GM12878 (cell line): ENCODE results near the gene MCM9. TPM values are rescaled to one million over a fixed set of nuclear protein-coding genes. Genes with fewer than 3 reads are reported as not detected.

Experiments used
- CEBPZ ChIP-seq: fragments of 150-350 bp; IDR thresholded peaks from 2 replicates; pipeline ENCODE4 v1.6.1; 2016; ENCODE audit warnings: low read depth, low read length
- CTCF ChIP-seq, 3 experiments: IDR thresholded peaks in 2 of 3; conservative IDR thresholded peaks in 1 of 3; 2 replicates each; pipeline ENCODE4 v1.5.1; 2011; ENCODE audit warnings: low read depth in 3 of 3, low read length in 3 of 3, mild to moderate bottlenecking in 3 of 3, control low read depth in 2 of 3, moderate library complexity in 2 of 3, inconsistent platforms in 1 of 3, mixed read lengths in 1 of 3; ENCODE audit not compliant: control insufficient read depth in 2 of 3, insufficient read depth in 1 of 3; ENCODE audit errors: extremely low read depth in 1 of 3
- MLLT1 ChIP-seq: fragments of 450-650 bp; IDR thresholded peaks from 2 replicates; pipeline ENCODE4 v1.6.1; 2016; ENCODE audit warnings: mild to moderate bottlenecking
- ZBTB4 ChIP-seq: fragments of 450-650 bp; formaldehyde crosslinking; IDR thresholded peaks from 2 replicates; pipeline ENCODE4 v1.4.0; 2022; ENCODE audit warnings: mild to moderate bottlenecking, moderate library complexity
- polyA plus RNA-seq, 11 experiments: library from polyadenylated mRNA; depleted of rRNA in 4 of 11; unstranded in 6 of 11; stranded (reverse) in 5 of 11; fragments of >200 nt; fragmentation: Nextera tagmentation in 4 of 11; fragmentation: Illumina TruSeq in 1 of 11; extraction: Ambion mirVana in 4 of 11; extraction: Trizol in 1 of 11; gene quantifications; 1 replicate in 1 of 11; 2 replicates in 10 of 11; pipeline versions ENCODE4 v1.2.1 to v1.2.3, GENCODE V29; 2011 to 2016; ENCODE audit warnings: inconsistent platforms in 2 of 11, missing spikeins in 2 of 11, low read depth in 1 of 11
- total RNA-seq, 4 experiments: library from RNA; depleted of rRNA in 3 of 4; stranded (reverse); fragments of >200 nt in 3 of 4; fragmentation: Illumina TruSeq in 1 of 4; extraction: Trizol in 1 of 4; gene quantifications; 2 replicates each; pipeline versions ENCODE4 v1.2.1 to v1.2.3, GENCODE V29; 2013 to 2021
- TF ChIP-seq, protein P1 (sequence below): fragments of 450-650 bp; IDR thresholded peaks from 2 replicates; pipeline ENCODE4 v1.6.1; 2018; ENCODE audit warnings: borderline replicate concordance, mild to moderate bottlenecking; ENCODE audit not compliant: partially characterized antibody
- TF ChIP-seq, protein P2 (sequence below): fragments of 450-650 bp; IDR thresholded peaks from 2 replicates; pipeline ENCODE4 v1.6.1; 2014; ENCODE audit warnings: mild to moderate bottlenecking
- TF ChIP-seq, protein P3 (sequence below): IDR thresholded peaks from 2 replicates; pipeline ENCODE4 v1.6.1; 2012; ENCODE audit warnings: improper control_type of control experiment, low read depth, low read length; ENCODE audit not compliant: insufficient replicate concordance

MCM9 gene
- total and polyA plus RNA-seq, 10 of the 15 experiments (the other 5 are each of a cell fraction or from before 2014, with no cell fraction given) = 3.4 to 18.5 (median 9.7) TPM

GRCh38 chr6:118893807-118894424 lies 41.0 kb downstream of the MCM9 start, which contains the start of gene ASF1A (continued):
- no peak for TF ChIP-seq CEBPZ
- TF ChIP-seq MLLT1 = no peak
- TF ChIP-seq CTCF (IDR thresholded peaks at IDR 0.05 in 2 of 3, conservative IDR thresholded peaks at IDR 0.05 in 1 of 3; ENCODE audit: control insufficient read depth in 2 of 3, extremely low read depth in 1 of 3, insufficient read depth in 1 of 3, low read depth in 3 of 3, low read length in 3 of 3) = peak; percentile 52 to 83 (median 57)
- TF ChIP-seq, protein P1, sequence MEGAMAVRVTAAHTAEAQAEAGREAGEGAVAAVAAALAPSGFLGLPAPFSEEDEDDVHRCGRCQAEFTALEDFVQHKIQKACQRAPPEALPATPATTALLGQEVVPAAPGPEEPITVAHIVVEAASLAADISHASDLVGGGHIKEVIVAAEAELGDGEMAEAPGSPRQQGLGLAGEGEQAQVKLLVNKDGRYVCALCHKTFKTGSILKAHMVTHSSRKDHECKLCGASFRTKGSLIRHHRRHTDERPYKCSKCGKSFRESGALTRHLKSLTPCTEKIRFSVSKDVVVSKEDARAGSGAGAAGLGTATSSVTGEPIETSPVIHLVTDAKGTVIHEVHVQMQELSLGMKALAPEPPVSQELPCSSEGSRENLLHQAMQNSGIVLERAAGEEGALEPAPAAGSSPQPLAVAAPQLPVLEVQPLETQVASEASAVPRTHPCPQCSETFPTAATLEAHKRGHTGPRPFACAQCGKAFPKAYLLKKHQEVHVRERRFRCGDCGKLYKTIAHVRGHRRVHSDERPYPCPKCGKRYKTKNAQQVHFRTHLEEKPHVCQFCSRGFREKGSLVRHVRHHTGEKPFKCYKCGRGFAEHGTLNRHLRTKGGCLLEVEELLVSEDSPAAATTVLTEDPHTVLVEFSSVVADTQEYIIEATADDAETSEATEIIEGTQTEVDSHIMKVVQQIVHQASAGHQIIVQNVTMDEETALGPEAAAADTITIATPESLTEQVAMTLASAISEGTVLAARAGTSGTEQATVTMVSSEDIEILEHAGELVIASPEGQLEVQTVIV = no peak
- TF ChIP-seq ZBTB4 (CRISPR knock-in tag) = no peak
- TF ChIP-seq, protein P2, sequence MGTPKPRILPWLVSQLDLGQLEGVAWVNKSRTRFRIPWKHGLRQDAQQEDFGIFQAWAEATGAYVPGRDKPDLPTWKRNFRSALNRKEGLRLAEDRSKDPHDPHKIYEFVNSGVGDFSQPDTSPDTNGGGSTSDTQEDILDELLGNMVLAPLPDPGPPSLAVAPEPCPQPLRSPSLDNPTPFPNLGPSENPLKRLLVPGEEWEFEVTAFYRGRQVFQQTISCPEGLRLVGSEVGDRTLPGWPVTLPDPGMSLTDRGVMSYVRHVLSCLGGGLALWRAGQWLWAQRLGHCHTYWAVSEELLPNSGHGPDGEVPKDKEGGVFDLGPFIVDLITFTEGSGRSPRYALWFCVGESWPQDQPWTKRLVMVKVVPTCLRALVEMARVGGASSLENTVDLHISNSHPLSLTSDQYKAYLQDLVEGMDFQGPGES = no peak
- TF ChIP-seq, protein P3, sequence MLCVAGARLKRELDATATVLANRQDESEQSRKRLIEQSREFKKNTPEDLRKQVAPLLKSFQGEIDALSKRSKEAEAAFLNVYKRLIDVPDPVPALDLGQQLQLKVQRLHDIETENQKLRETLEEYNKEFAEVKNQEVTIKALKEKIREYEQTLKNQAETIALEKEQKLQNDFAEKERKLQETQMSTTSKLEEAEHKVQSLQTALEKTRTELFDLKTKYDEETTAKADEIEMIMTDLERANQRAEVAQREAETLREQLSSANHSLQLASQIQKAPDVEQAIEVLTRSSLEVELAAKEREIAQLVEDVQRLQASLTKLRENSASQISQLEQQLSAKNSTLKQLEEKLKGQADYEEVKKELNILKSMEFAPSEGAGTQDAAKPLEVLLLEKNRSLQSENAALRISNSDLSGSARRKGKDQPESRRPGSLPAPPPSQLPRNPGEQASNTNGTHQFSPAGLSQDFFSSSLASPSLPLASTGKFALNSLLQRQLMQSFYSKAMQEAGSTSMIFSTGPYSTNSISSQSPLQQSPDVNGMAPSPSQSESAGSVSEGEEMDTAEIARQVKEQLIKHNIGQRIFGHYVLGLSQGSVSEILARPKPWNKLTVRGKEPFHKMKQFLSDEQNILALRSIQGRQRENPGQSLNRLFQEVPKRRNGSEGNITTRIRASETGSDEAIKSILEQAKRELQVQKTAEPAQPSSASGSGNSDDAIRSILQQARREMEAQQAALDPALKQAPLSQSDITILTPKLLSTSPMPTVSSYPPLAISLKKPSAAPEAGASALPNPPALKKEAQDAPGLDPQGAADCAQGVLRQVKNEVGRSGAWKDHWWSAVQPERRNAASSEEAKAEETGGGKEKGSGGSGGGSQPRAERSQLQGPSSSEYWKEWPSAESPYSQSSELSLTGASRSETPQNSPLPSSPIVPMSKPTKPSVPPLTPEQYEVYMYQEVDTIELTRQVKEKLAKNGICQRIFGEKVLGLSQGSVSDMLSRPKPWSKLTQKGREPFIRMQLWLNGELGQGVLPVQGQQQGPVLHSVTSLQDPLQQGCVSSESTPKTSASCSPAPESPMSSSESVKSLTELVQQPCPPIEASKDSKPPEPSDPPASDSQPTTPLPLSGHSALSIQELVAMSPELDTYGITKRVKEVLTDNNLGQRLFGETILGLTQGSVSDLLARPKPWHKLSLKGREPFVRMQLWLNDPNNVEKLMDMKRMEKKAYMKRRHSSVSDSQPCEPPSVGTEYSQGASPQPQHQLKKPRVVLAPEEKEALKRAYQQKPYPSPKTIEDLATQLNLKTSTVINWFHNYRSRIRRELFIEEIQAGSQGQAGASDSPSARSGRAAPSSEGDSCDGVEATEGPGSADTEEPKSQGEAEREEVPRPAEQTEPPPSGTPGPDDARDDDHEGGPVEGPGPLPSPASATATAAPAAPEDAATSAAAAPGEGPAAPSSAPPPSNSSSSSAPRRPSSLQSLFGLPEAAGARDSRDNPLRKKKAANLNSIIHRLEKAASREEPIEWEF = no peak
